HepG2 (cell line): ENCODE data around the gene SLC39A1. TPM values are rescaled to one million over a fixed set of nuclear protein-coding genes. Genes with fewer than 3 reads are reported as not detected.
A peak's percentile ranks its signal among the peaks of the same experiment; 100 is the strongest.

ENCODE experiments used
- ATF7-NPFF ChIP-seq: sonication (generic); formaldehyde crosslinking; IDR thresholded peaks from 2 replicates; pipeline ENCODE4 v1.8.1; 2023; ENCODE audit warnings: mild to moderate bottlenecking, low read depth, missing genetic modification reagents, moderate library complexity
- CEBPG ChIP-seq: IDR thresholded peaks from 2 replicates; pipeline ENCODE4 v1.6.1; 2016
- CTCF ChIP-seq: sonication (generic); formaldehyde crosslinking; IDR thresholded peaks from 2 replicates; pipeline ENCODE4 v1.5.0; 2020; ENCODE audit warnings: mild to moderate bottlenecking, missing genetic modification reagents, moderate library complexity
- DNMT3B ChIP-seq: conservative IDR thresholded peaks from 2 replicates; pipeline ENCODE4 v1.6.1; 2016; ENCODE audit warnings: missing biosample characterization, control low read depth
- ELF3 ChIP-seq: IDR thresholded peaks from 2 replicates; pipeline ENCODE4 v1.6.1; 2016; ENCODE audit warnings: missing genetic modification reagents, missing compliant biosample characterization
- ESRRA ChIP-seq: sonication (generic); formaldehyde crosslinking; IDR thresholded peaks from 2 replicates; pipeline ENCODE4 v1.5.1; 2020; ENCODE audit warnings: mild to moderate bottlenecking, low read depth, missing genetic modification reagents
- HMG20B ChIP-seq: conservative IDR thresholded peaks from 2 replicates; pipeline ENCODE4 v1.6.1; 2016; ENCODE audit warnings: missing genetic modification reagents, missing compliant biosample characterization
- MAF1 ChIP-seq: sonication (generic); formaldehyde crosslinking; IDR thresholded peaks from 2 replicates; pipeline ENCODE4 v1.5.0; 2020; ENCODE audit warnings: missing genetic modification reagents, borderline replicate concordance
- TBL1XR1 ChIP-seq: fragments of 150-350 bp; IDR thresholded peaks from 2 replicates; pipeline ENCODE4 v1.6.1; 2014; ENCODE audit warnings: borderline replicate concordance, low read length; ENCODE audit not compliant: partially characterized antibody
- TRIM22 ChIP-seq: fragments of 450-650 bp; IDR thresholded peaks from 2 replicates; pipeline ENCODE4 v1.6.1; 2017
- TSC22D2 ChIP-seq: sonication (generic); formaldehyde crosslinking; IDR thresholded peaks from 2 replicates; pipeline ENCODE4 v1.5.1; 2020; ENCODE audit warnings: missing genetic modification reagents, mild to moderate bottlenecking, borderline replicate concordance
- UBTF ChIP-seq: sonication (generic); formaldehyde crosslinking; IDR thresholded peaks from 2 replicates; pipeline ENCODE4 v1.4.0; 2020; ENCODE audit warnings: mild to moderate bottlenecking, missing genetic modification reagents
- USF2 ChIP-seq, 2 experiments: sonication (generic) in 1 of 2; formaldehyde crosslinking in 1 of 2; IDR thresholded peaks; 2 replicates each; pipeline versions ENCODE4 v1.5.1 to v1.6.1; 2011 to 2020; ENCODE audit warnings: borderline replicate concordance in 1 of 2, low read depth in 1 of 2, low read length in 1 of 2, mild to moderate bottlenecking in 1 of 2, missing genetic modification reagents in 1 of 2, moderate library complexity in 1 of 2
- ZFP36L1 ChIP-seq: sonication (generic); formaldehyde crosslinking; IDR thresholded peaks from 2 replicates; pipeline ENCODE4 v1.8.0; 2022; ENCODE audit warnings: mild to moderate bottlenecking, missing genetic modification reagents, moderate library complexity
- ZFY ChIP-seq: sonication (generic); formaldehyde crosslinking; IDR thresholded peaks from 2 replicates; pipeline ENCODE4 v1.4.0; 2020; ENCODE audit warnings: missing genetic modification reagents
- ZGPAT ChIP-seq: IDR thresholded peaks from 2 replicates; pipeline ENCODE4 v1.6.1; 2016; ENCODE audit warnings: mild to moderate bottlenecking
- ZNF276 ChIP-seq: sonication (generic); formaldehyde crosslinking; IDR thresholded peaks from 2 replicates; pipeline ENCODE4 v1.4.0; 2020; ENCODE audit warnings: mild to moderate bottlenecking, low read depth, missing genetic modification reagents
- polyA plus RNA-seq, 8 experiments: library from polyadenylated mRNA; depleted of rRNA in 3 of 8; stranded (reverse) in 7 of 8; unstranded in 1 of 8; fragments of >200 nt; fragmentation: Illumina TruSeq in 4 of 8; extraction: Trizol in 4 of 8; gene quantifications; 2 replicates each; pipeline versions ENCODE4 v1.2.1 to v1.2.3, GENCODE V29; 2011 to 2016; ENCODE audit warnings: low read depth in 4 of 8, missing spikeins in 1 of 8, mixed read lengths in 1 of 8; ENCODE audit not compliant: insufficient read depth in 1 of 8
- total RNA-seq, 5 experiments: library from RNA; depleted of rRNA; stranded (reverse); fragments of >200 nt; fragmentation: Illumina TruSeq; extraction: Trizol; gene quantifications; 2 replicates each; pipeline ENCODE4 v1.2.3, GENCODE V29; 2016; ENCODE audit warnings: low read depth in 1 of 5

SLC39A1 gene
- total and polyA plus RNA-seq, 2 of the 13 experiments (the other 11 are each of a cell fraction or from before 2014, with no cell fraction given) = 71.2 to 78.4 TPM

GRCh38 chr1:153990468-153991150 lies 27.3 kb upstream of the SLC39A1 start, which contains the start of gene RPS27 (continued):
- TF ChIP-seq TSC22D2 (CRISPR knock-in tag) (peak; percentile 98), ZNF276 (CRISPR knock-in tag) (peak; percentile 85; the same call in 1 of the 2 replicates), HMG20B (CRISPR knock-in tag) (0 out of 2 replicates have a peak, but pooled peaks have one; percentile 5), CEBPG (CRISPR knock-in tag) (peak; percentile 84), TBL1XR1 (peak; percentile 46), ZGPAT (peak; percentile 78), ZFP36L1 (no peak), CTCF (no peak), UBTF (peak; percentile 58), MAF1 (no peak), ELF3 (CRISPR knock-in tag) (peak; percentile 99), USF2 (IDR thresholded peaks at IDR 0.05; ENCODE audit: low read depth, low read length) (no peak), USF2 (CRISPR knock-in tag; IDR thresholded peaks at IDR 0.05; ENCODE audit: borderline replicate concordance) (no peak), TRIM22 (no peak), DNMT3B (CRISPR knock-in tag) (peak; percentile 80; the same call in 1 of the 2 replicates), ATF7-NPFF (CRISPR knock-in tag) (peak; percentile 71), ZFY (peak; percentile 92), ESRRA (CRISPR knock-in tag) (peak; percentile 18; the same call in 1 of the 2 replicates)
